HUES64 (cell line): ENCODE results near the gene CEMIP.

Experiments
- H3K27ac ChIP-seq: 2 replicates; pipeline ENCODE4 v1.7.0; 2013; ENCODE audit warnings: low read depth, low read length, inconsistent platforms
- H3K27me3 ChIP-seq: 2 replicates; pipeline ENCODE4 v1.6.1; 2013; ENCODE audit warnings: mild to moderate bottlenecking, low read length; ENCODE audit not compliant: insufficient read depth
- H3K36me3 ChIP-seq: 2 replicates; pipeline ENCODE4 v1.6.1; 2013; ENCODE audit warnings: mild to moderate bottlenecking, low read length; ENCODE audit not compliant: insufficient read depth
- H3K4me1 ChIP-seq: 2 replicates; pipeline ENCODE4 v1.6.1; 2013; ENCODE audit warnings: mild to moderate bottlenecking, low read length, moderate library complexity; ENCODE audit not compliant: insufficient read depth
- H3K4me3 ChIP-seq: 2 replicates; pipeline ENCODE4 v1.5.1; 2013; ENCODE audit warnings: mild to moderate bottlenecking, low read length, moderate library complexity
- H3K9ac ChIP-seq: 2 replicates; pipeline ENCODE4 v1.6.1; 2013; ENCODE audit warnings: mild to moderate bottlenecking, low read depth, low read length
- H3K9me3 ChIP-seq: 2 replicates; pipeline ENCODE4 v1.6.1; 2013; ENCODE audit warnings: low read depth, low read length; ENCODE audit not compliant: insufficient read depth
- WGBS: fragments of 150-250, 120-280 bp; methylation state at CpG from one replicate; pipeline ENCODE4 v1.1.7; 2013; ENCODE audit warnings: missing lambda C conversion rate; 5-methylcytosine and 5-hydroxymethylcytosine counted together

CEMIP gene

DNA sequence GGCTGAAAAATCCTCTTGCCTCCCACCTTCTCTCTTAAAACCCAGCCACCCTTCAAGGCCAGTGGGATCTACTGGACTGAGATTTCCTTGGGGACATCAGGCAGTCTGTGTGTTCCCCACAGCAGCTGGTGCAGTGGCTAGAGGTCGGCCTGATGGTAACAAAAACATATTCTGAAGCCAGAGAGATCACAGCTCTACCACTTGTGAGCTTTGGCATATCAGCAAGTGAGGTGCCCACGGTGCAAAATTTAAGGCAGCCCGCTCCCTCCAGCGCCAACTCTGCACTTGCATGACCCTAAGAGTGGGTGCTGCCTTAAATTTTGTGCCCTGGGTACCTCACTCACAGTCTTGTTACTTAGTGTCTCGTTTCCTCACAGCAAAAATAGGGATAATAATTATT is 113.2 kb downstream of the CEMIP start:
- H3K9me3 ChIP-seq = peaks cover 7% of the 10 kb centered on the region; the same call in 1 of the 2 replicates
- H3K36me3 ChIP-seq = no peaks in the 10 kb centered on the region
- no peak overlapping the region for H3K27ac ChIP-seq
- 96% methylated on average over 5 of the region's 5 CpGs for WGBS
- H3K27me3 ChIP-seq = no peaks in the 10 kb centered on the region
- no peak overlapping the region for H3K4me3 ChIP-seq
- H3K4me1 ChIP-seq = peaks cover 6% of the 10 kb centered on the region; the same call in 1 of the 2 replicates
- no peak overlapping the region for H3K9ac ChIP-seq

DNA sequence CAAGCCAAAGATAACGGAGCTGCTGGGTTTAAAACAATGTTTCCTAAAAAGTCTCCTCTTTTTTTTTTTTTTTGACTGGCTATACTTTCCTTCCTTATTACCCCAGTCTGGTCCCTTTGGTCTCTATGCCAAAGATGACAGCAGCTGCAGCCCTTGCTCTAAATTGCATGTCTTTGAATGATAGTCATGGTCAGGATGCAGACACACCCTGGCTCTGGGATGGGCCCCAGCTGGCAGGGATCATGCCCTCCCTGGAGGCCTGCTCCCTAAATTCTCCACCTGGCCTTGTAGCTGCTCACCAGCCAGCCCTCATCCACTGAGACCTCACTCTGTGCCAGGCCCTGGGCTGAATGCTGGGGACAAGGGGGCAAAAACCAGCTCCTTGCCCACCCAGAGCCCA is 114.6 kb downstream of the CEMIP start:
- no peak overlapping the region for H3K9ac ChIP-seq
- peaks cover 5% of the 10 kb centered on the region; the same call in 1 of the 2 replicates for H3K4me1 ChIP-seq
- no peaks in the 10 kb centered on the region for H3K36me3 ChIP-seq
- WGBS = 96% methylated on average over 1 of the region's 1 CpG
- no peak overlapping the region for H3K27ac ChIP-seq
- H3K27me3 ChIP-seq = no peaks in the 10 kb centered on the region
- H3K4me3 ChIP-seq = no peak overlapping the region
- H3K9me3 ChIP-seq = peaks cover 7% of the 10 kb centered on the region; the same call in 1 of the 2 replicates

DNA sequence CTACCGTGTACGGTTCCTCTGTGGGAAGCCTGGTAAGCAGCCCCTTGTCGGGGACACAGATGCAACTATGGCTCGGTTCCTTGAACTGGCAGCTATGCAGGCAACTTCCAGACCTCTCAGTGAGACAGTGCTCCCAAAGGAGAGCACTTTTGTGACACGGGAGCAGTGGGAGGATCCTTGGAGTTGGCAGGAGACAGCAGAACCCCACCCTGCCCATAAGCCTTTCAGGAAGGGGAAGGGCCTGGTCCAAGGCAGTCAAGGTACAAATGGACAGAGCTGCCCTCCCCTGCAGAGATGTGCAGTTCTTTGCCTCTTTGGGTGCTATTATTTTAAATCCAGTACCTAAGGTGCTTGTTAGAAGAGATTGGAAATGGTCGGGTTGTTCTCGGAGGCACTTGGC is 115.9 kb downstream of the CEMIP start:
- Histone ChIP-seq H3K4me3 (no peak overlapping the region), H3K27me3 (no peaks in the 10 kb centered on the region), H3K36me3 (no peaks in the 10 kb centered on the region), H3K9ac (no peak overlapping the region), H3K9me3 (peaks cover 7% of the 10 kb centered on the region; the same call in 1 of the 2 replicates), H3K27ac (no peak overlapping the region), H3K4me1 (no peaks in the 10 kb centered on the region)
- 87% methylated on average over 7 of the region's 7 CpGs for WGBS

DNA sequence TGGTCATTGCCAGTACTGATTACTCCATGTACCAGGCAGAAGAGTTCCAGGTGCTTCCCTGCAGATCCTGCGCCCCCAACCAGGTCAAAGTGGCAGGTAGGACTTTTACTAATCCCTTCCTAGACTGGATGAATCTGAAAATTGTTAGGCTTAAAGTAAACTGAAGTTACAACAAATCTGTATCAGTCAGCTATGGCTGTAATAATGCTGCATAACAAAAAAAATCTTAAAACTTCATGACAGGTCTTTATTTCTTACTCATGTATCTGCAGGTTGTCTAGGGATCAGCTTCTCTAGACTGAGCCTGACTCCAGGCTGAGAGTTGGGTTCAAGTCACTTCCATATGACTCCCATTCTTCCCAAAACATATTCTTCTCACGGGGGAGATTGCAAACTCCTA is 116.8 kb downstream of the CEMIP start:
- H3K27ac ChIP-seq = no peak overlapping the region
- no peak overlapping the region for H3K4me3 ChIP-seq
- no peaks in the 10 kb centered on the region for H3K4me1 ChIP-seq
- H3K36me3 ChIP-seq = no peaks in the 10 kb centered on the region
- H3K9ac ChIP-seq = no peak overlapping the region
- H3K27me3 ChIP-seq = no peaks in the 10 kb centered on the region
- 95% methylated on average over 2 of the region's 2 CpGs for WGBS
- peaks cover 7% of the 10 kb centered on the region; the same call in 1 of the 2 replicates for H3K9me3 ChIP-seq

DNA sequence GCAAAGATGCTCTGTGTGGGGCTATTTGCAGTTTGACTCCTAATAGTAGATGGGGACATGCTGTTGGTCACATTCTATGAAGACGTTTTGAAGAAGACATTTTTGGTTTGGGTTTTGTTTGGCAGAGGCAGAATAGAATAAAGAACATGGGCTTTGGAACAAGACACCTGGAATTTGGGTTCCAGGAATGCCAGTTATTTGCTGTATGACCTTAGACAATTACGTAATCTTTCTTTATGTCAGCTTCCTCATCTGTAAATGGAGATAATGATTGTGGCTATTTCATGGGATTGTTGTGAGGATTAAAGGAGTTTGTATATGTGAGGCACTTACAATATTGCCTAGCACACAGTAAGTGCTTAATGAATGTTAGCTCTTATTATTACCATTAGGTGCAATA is 118.9 kb downstream of the CEMIP start:
- Histone ChIP-seq H3K27me3 (no peaks in the 10 kb centered on the region), H3K4me1 (no peaks in the 10 kb centered on the region), H3K9ac (no peak overlapping the region), H3K9me3 (peaks cover 7% of the 10 kb centered on the region; the same call in 1 of the 2 replicates), H3K36me3 (no peaks in the 10 kb centered on the region), H3K4me3 (no peak overlapping the region), H3K27ac (no peak overlapping the region)
- WGBS = 82% methylated on average over 2 of the region's 2 CpGs

DNA sequence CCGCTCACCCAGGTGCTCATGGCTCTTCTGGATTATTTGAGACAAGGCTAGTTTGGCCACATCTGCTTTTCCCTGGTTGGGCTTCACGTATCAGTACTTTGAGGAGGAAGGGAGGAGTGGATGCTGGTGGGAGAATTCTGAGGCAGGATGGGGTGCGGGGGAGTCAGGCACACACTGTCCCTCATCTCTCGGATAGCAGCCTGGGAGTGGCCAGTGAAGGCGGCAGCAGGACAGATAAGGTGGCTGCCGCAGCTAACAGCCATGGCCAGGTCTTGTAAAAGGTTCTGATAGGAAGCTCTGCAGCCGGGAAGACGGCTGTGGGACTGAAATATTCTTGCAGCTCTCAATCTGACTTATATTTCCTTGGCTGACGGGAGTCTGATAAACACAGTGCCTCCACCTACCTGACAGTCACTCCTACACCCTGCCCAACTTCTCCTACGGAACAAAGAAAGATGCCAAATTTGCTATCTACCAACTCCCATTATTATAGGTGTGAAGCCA is 123.2 kb downstream of the CEMIP start:
- H3K36me3 ChIP-seq = no peaks in the 10 kb centered on the region
- 93% methylated on average over 9 of the region's 10 CpGs for WGBS
- no peak overlapping the region for H3K9ac ChIP-seq
- H3K27ac ChIP-seq = no peak overlapping the region
- H3K27me3 ChIP-seq = no peaks in the 10 kb centered on the region
- H3K4me3 ChIP-seq = no peak overlapping the region
- no peaks in the 10 kb centered on the region for H3K9me3 ChIP-seq
- no peaks in the 10 kb centered on the region for H3K4me1 ChIP-seq

DNA sequence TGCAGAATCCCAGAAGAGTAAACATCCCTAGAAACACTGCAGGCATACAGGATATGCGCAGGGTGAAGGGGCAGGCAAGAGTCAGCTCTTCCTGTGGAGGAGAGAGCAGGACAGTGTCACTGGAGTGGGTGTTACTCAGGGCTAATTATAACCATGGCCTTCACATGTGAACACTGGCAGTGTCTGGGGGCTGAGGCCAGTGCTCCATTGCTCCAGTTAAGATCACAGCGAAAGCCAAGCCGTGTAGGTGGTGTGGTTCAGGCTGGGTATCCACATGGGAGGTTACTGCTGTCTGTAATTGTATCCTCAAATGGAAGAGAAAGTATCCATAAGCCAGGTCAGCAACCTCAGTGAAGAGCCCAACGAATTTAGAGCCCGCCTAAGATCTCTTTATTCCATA is 125.8 kb downstream of the CEMIP start:
- H3K9me3 ChIP-seq = no peaks in the 10 kb centered on the region
- H3K4me3 ChIP-seq = no peak overlapping the region
- no peaks in the 10 kb centered on the region for H3K36me3 ChIP-seq
- no peak overlapping the region for H3K9ac ChIP-seq
- no peaks in the 10 kb centered on the region for H3K4me1 ChIP-seq
- H3K27ac ChIP-seq = no peak overlapping the region
- H3K27me3 ChIP-seq = no peaks in the 10 kb centered on the region
- WGBS = 90% methylated on average over 5 of the region's 5 CpGs

DNA sequence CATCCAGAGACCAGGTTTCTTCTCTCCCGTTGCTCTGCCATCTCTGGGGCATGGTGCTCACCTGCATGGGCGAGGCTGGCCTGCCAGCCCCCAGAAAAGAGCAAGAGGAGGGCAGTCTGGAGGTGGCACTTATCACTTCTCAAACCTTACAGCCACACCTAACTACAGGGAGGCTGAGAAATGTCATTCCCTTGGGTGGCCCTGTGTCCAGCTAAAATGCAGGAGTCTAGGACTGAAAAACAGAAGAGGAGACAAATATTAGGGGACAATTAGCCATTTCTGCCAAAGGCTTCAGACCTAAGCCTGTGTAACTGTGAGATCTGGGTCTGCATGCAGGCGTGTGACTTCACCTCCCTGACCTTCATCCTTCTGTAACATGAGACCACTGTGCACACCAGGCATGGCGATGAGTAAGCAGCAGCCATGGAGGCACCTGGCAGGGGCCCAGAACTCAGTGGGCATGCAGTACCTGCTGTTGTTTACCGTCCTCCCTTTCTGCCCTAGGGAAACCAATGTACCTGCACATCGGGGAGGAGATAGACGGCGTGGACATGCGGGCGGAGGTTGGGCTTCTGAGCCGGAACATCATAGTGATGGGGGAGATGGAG is 127.1 kb downstream of the CEMIP start:
- Histone ChIP-seq H3K27me3 (no peaks in the 10 kb centered on the region), H3K36me3 (no peaks in the 10 kb centered on the region), H3K4me1 (no peaks in the 10 kb centered on the region), H3K9ac (no peak overlapping the region), H3K9me3 (no peaks in the 10 kb centered on the region), H3K27ac (no peak overlapping the region), H3K4me3 (no peak overlapping the region)
- 90% methylated on average over 5 of the region's 11 CpGs for WGBS

DNA sequence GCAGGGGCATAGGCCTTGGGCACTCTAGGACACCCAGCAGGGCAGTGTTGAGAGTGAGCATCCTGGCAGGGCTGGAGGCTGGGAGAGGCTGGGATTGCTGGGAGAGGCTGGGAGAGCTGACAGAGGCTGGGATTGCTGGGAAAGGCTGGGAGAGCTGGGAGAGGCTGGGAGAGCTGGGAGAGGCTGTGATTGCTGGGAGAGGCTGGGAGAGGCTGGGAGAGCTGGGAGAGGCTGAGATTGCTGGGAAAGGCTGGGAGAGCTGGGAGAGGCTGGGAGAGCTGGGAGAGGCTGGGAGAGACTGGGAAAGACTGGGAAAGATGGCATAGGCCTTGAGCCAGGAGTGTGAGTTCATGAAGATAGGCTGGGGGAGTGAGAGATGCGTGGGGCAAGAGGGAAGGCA is 132.7 kb downstream of the CEMIP start:
- Histone ChIP-seq H3K4me1 (peaks cover 14% of the 10 kb centered on the region), H3K9me3 (no peaks in the 10 kb centered on the region), H3K4me3 (no peak overlapping the region), H3K36me3 (no peaks in the 10 kb centered on the region), H3K27me3 (no peaks in the 10 kb centered on the region), H3K9ac (no peak overlapping the region), H3K27ac (no peak overlapping the region)
- WGBS = 92% methylated on average over 1 of the region's 1 CpG

DNA sequence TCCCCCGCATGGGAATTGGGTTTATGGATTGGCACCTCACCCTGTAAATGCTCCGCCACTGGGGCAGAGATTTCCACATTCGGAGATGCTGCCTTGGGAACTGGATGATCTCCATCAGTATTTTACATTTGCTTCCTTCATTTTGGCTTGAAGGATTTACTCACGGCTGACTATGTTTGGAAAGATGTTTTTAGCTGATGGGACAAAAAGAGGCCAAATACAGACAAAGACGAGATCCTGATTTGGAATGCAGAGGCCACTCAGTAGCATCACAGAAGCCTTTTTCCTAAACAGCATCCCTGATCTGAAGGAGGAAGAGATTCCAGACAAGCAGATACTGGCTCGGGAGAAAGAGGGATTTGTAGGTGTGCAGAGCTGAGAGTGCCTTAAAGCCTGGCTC is 133.5 kb downstream of the CEMIP start:
- H3K4me3 ChIP-seq = no peak overlapping the region
- H3K9me3 ChIP-seq = no peaks in the 10 kb centered on the region
- H3K4me1 ChIP-seq = peaks cover 14% of the 10 kb centered on the region
- H3K36me3 ChIP-seq = no peaks in the 10 kb centered on the region
- 89% methylated on average over 6 of the region's 6 CpGs for WGBS
- H3K27me3 ChIP-seq = no peaks in the 10 kb centered on the region
- H3K27ac ChIP-seq = no peak overlapping the region
- H3K9ac ChIP-seq = no peak overlapping the region

DNA sequence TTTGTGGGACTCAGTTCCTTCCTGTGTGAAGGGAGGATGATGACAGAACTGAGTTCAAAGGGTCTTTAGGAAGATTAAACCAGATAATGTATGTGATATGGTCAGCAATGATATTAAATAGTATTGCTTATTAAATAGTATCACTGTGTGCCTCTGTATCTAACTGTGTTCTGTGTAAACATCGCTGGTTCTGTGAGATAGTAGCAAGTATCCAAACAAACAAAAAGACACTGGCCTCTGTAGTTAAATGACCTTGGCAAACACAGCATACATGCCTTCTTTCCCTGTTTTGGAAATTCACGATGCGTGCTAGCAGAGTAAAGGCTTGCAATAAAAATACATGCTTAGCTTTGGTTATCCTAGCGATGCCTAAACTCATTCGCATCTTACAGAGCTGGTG is 134.4 kb downstream of the CEMIP start:
- WGBS = 98% methylated on average over 5 of the region's 5 CpGs
- H3K4me3 ChIP-seq = no peak overlapping the region
- peaks cover 14% of the 10 kb centered on the region for H3K4me1 ChIP-seq
- no peak overlapping the region for H3K9ac ChIP-seq
- H3K9me3 ChIP-seq = no peaks in the 10 kb centered on the region
- no peaks in the 10 kb centered on the region for H3K27me3 ChIP-seq
- H3K36me3 ChIP-seq = no peaks in the 10 kb centered on the region
- H3K27ac ChIP-seq = no peak overlapping the region

DNA sequence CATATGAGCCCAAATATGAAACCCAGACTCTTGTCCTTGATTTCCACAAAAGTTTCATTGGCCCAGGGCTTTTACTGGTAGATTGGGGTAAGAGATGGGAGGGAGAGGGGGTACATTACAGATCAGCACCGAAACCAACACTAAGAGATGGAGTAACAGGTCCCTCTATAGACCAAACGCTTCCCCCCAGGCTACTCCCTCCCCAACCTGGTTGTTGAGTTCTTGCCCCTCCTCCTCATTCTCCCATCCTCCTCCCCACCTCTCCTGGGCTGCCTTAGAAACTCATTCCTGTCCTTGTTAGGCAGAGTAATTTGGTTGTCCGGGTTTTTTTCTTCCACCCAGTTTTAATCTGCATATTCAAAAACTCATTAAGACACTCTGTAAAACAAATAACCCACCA is 136.3 kb downstream of the CEMIP start:
- Histone ChIP-seq H3K9ac (no peak overlapping the region), H3K27ac (no peak overlapping the region), H3K4me1 (peaks cover 14% of the 10 kb centered on the region), H3K9me3 (no peaks in the 10 kb centered on the region), H3K27me3 (no peaks in the 10 kb centered on the region), H3K36me3 (no peaks in the 10 kb centered on the region), H3K4me3 (no peak overlapping the region)
- 14% methylated on average over 3 of the region's 3 CpGs for WGBS
